OCI-LY7 (cell line): Measurements from ENCODE around the gene HINT3. TPM values are rescaled to one million over a fixed set of nuclear protein-coding genes. Genes with fewer than 3 reads are reported as not detected.

Source experiments
- BruUV-seq: library from RNA; stranded (reverse); fragments of 400-500 nt; replicated peaks from 2 replicates; lab custom pipeline; 2021; lab: Mats Ljungman, UMichigan
- CTCF ChIA-PET: fragments of 300-600 bp; sonication (Branson Sonifier 250); formaldehyde crosslinking; loops from one replicate; lab custom pipeline; 2022; ENCODE audit warnings: antibody characterized with exemption; ENCODE audit not compliant: unreplicated experiment; lab: Charles Lee
- POLR2A ChIA-PET: fragments of 300-600 bp; sonication (Branson Sonifier 250); formaldehyde crosslinking; loops from one replicate; lab custom pipeline; 2022; ENCODE audit warnings: antibody characterized with exemption; lab: Charles Lee
- DNase-seq: peaks from one replicate; pipeline ENCODE4 v3.0.0-alpha.2; 2015; ENCODE audit warnings: low spot score
- H2AFZ ChIP-seq: fragments of 200-600 bp; sonication (generic), shearing (Covaris generic); 2 replicates; pipeline ENCODE4 v1.6.1; 2014; ENCODE audit warnings: mild to moderate bottlenecking, antibody characterized with exemption, low read length, moderate library complexity
- H3K27ac ChIP-seq: fragments of 200-600 bp; sonication (generic); 2 replicates; pipeline ENCODE4 v1.5.1; 2014; ENCODE audit warnings: mixed run types, low read depth, mild to moderate bottlenecking, moderate library complexity, low read length, inconsistent platforms; ENCODE audit not compliant: poor library complexity, severe bottlenecking
- H3K36me3 ChIP-seq: fragments of 200-600 bp; sonication (generic); 2 replicates; pipeline ENCODE4 v1.6.1; 2014; ENCODE audit warnings: mild to moderate bottlenecking, antibody characterized with exemption, low read length, moderate library complexity, mixed read lengths; ENCODE audit not compliant: insufficient read depth
- H3K4me1 ChIP-seq: fragments of 200-600 bp; sonication (generic); 2 replicates; pipeline ENCODE4 v1.5.1; 2014; ENCODE audit warnings: mild to moderate bottlenecking, low read length; ENCODE audit not compliant: insufficient read depth, poor library complexity, severe bottlenecking
- H3K4me2 ChIP-seq: fragments of 200-600 bp; sonication (generic); 2 replicates; pipeline ENCODE4 v1.6.1; 2014; ENCODE audit warnings: mild to moderate bottlenecking, low read length
- H3K4me3 ChIP-seq: fragments of 200-600 bp; sonication (generic); 2 replicates; pipeline ENCODE4 v1.5.1; 2014; ENCODE audit warnings: mild to moderate bottlenecking, low read depth, low read length; ENCODE audit not compliant: poor library complexity, severe bottlenecking
- H3K79me2 ChIP-seq: fragments of 200-600 bp; sonication (generic); 2 replicates; pipeline ENCODE4 v1.6.1; 2016; ENCODE audit warnings: low read depth, mild to moderate bottlenecking, low read length, moderate library complexity, mixed read lengths; ENCODE audit not compliant: insufficient read depth
- H3K9me2 ChIP-seq: fragments of 200-600 bp; sonication (generic); 2 replicates; pipeline ENCODE4 v1.6.1; 2016; ENCODE audit warnings: mild to moderate bottlenecking, low read length, mixed read lengths; ENCODE audit not compliant: insufficient read depth
- H3K9me3 ChIP-seq: fragments of 200-600 bp; sonication (generic); 2 replicates; pipeline ENCODE4 v1.6.1; 2014; ENCODE audit warnings: mild to moderate bottlenecking, mixed run types, low read length, mixed read lengths
- H4K20me1 ChIP-seq: fragments of 200-600 bp; sonication (generic); 2 replicates; pipeline ENCODE4 v1.6.1; 2014; ENCODE audit warnings: mild to moderate bottlenecking, antibody characterized with exemption, low read length, moderate library complexity, mixed read lengths; ENCODE audit not compliant: insufficient read depth
- EZH2phosphoT487 ChIP-seq: fragments of 200-600 bp; sonication (generic); IDR thresholded peaks from 2 replicates; pipeline ENCODE4 v1.6.1; 2018; ENCODE audit warnings: low read depth, borderline replicate concordance, mild to moderate bottlenecking, mixed run types, antibody characterized with exemption, low read length, moderate library complexity, mixed read lengths
- intact Hi-C: fragments of 100-400 bp; cut with micrococcal nuclease; formaldehyde crosslinking; loops from one replicate; pipeline ENCODE4 v1.10.0; 2022; ENCODE audit not compliant: unreplicated experiment
- total RNA-seq, 2 experiments: library from RNA; depleted of rRNA in 1 of 2; stranded (reverse); fragments of >200 nt in 1 of 2; shearing (Covaris generic) in 1 of 2; gene quantifications; 2 replicates each; pipeline ENCODE4 v1.2.3, GENCODE V29; 2014 to 2022
- TF ChIP-seq, protein P1 (sequence below): fragments of 200-600 bp; sonication (generic); conservative IDR thresholded peaks from 2 replicates; pipeline ENCODE4 v1.5.1; 2014; ENCODE audit warnings: mild to moderate bottlenecking, antibody characterized with exemption, low read length, moderate library complexity, mixed read lengths

HINT3 gene
- total RNA-seq, 2 experiments from 2014 or later, result 10.4 to 10.6 TPM

DNA sequence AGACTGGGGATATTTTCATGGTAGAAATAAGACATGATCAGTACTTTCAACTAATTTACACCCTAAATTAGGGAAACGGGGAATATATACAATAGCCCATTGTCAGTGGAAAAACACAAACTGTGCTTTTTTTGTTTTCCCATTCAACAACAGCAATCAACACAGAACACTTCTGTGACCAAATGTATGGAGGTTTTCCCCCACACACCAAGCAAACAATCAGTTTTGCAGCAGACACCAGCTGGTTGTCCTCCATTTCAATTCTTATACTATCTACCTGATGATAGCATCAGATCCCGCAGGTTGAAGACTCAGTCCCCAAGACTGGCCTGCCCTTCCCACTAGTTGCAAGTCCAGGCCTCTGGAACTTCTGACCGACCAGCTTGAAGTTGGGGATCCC is 4.5 kb downstream of the HINT3 start:
- H3K9me2 ChIP-seq, result no peaks in the 10 kb centered on the region
- peaks cover 4% of the 10 kb centered on the region for H3K36me3 ChIP-seq
- CTCF ChIA-PET, result no interaction called here
- POLR2A ChIA-PET, result interaction anchor here (0.6 to 1.2 kb wide), 2 partner anchors 19 to 175 kb away, joined by 3 read pairs; no protein-coding TSS in a partner anchor
- no peak overlapping the region for H3K27ac ChIP-seq
- H3K79me2 ChIP-seq, result peaks cover 21% of the 10 kb centered on the region
- H3K4me3 ChIP-seq, result no peak overlapping the region
- no TSS peak for BruUV-seq
- peaks cover 13% of the 10 kb centered on the region for H3K4me1 ChIP-seq
- H2AFZ ChIP-seq, result no peak overlapping the region
- H3K4me2 ChIP-seq, result no peak overlapping the region
- intact Hi-C loops, result no loop called here
- no peaks in the 10 kb centered on the region for H4K20me1 ChIP-seq
- H3K9me3 ChIP-seq, result no peaks in the 10 kb centered on the region
- no peak for DNase-seq
- TF ChIP-seq EZH2phosphoT487, result no peak
- TF ChIP-seq, protein P1, sequence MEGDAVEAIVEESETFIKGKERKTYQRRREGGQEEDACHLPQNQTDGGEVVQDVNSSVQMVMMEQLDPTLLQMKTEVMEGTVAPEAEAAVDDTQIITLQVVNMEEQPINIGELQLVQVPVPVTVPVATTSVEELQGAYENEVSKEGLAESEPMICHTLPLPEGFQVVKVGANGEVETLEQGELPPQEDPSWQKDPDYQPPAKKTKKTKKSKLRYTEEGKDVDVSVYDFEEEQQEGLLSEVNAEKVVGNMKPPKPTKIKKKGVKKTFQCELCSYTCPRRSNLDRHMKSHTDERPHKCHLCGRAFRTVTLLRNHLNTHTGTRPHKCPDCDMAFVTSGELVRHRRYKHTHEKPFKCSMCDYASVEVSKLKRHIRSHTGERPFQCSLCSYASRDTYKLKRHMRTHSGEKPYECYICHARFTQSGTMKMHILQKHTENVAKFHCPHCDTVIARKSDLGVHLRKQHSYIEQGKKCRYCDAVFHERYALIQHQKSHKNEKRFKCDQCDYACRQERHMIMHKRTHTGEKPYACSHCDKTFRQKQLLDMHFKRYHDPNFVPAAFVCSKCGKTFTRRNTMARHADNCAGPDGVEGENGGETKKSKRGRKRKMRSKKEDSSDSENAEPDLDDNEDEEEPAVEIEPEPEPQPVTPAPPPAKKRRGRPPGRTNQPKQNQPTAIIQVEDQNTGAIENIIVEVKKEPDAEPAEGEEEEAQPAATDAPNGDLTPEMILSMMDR, result no peak

DNA sequence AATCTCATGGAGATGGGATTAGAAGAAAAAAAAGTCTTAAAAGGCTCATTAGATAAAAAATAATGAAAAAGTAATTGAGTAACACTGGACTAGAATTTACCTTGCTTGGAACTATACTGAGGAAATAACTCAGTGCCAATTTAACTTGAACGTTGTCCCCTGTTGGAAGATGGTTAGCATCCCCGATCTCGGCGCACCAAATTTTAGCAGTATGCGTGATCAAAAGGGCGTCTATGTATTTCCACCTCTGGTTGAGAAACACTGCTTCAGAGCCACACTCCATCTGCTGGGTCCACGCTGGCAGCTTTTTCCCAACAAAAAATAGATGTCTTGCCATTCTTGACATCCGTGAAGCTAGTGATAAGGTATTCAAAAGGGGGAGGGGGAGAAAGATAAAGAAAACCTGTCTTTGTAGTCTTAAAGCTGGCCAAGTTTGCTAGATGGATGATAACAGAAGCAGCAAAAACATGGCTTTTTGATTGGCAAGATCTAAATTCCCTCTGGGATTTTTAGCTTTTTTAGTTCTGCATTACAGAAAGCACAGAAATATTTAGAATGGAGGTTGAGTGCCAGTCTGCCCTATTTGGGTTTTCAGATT is 6.4 kb downstream of the HINT3 start:
- ChIA-PET CTCF (no interaction called here), POLR2A (interaction anchor here (1.2 to 2.8 kb wide), 3 partner anchors 11 to 173 kb away, joined by 5 to 8 read pairs (median 5); partner anchors contain the start of gene NCOA7)
- Histone ChIP-seq H3K4me3 (no peak overlapping the region), H3K36me3 (peaks cover 15% of the 10 kb centered on the region), H3K4me2 (no peak overlapping the region), H3K9me2 (no peaks in the 10 kb centered on the region), H3K4me1 (peaks cover 9% of the 10 kb centered on the region), H3K9me3 (no peaks in the 10 kb centered on the region), H2AFZ (no peak overlapping the region), H4K20me1 (no peaks in the 10 kb centered on the region), H3K27ac (no peak overlapping the region), H3K79me2 (peaks cover 15% of the 10 kb centered on the region)
- TF ChIP-seq, protein P1, result no peak
- no peak for TF ChIP-seq EZH2phosphoT487
- intact Hi-C loops, result no loop called here
- no peak for DNase-seq
- no TSS peak for BruUV-seq

DNA sequence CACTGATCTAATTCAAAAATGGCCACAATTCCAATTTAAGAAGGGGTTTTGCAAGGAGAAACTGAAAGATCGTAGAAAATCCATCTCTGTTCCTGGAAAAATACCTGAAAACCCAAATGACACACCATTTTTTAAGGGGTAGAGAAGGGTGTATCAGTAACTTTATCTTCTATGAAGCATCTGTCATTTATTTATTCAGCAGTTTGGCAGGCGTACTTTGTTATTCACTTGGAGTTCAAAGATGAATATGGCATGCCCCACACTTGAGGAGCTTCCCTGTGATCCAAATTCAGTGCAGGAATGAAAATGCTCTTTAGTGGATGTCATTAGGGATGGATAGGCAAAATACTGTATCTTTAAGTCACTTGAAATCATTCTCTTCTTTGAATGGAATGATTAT is 7.2 kb downstream of the HINT3 start:
- Histone ChIP-seq H3K79me2 (peaks cover 8% of the 10 kb centered on the region; the same call in 1 of the 2 replicates), H2AFZ (no peak overlapping the region), H3K9me2 (no peaks in the 10 kb centered on the region), H3K4me2 (no peak overlapping the region), H4K20me1 (no peaks in the 10 kb centered on the region), H3K9me3 (no peaks in the 10 kb centered on the region), H3K27ac (no peak overlapping the region), H3K4me3 (no peak overlapping the region), H3K4me1 (peaks cover 9% of the 10 kb centered on the region), H3K36me3 (peaks cover 23% of the 10 kb centered on the region)
- CTCF ChIA-PET, result interaction anchor here (0.7 kb wide), 1 partner anchor 123 kb away, joined by 3 read pairs; no protein-coding TSS in a partner anchor
- BruUV-seq, result no TSS peak
- POLR2A ChIA-PET, result interaction anchor here (1.3 to 2.8 kb wide), 2 partner anchors 11 to 174 kb away, joined by 5 to 8 read pairs; partner anchors contain the start of gene NCOA7
- intact Hi-C loops, result no loop called here
- TF ChIP-seq, protein P1, result no peak
- no peak for TF ChIP-seq EZH2phosphoT487
- DNase-seq, result no peak
